ENCODE data around the gene CIDEB. TPM values are rescaled to one million over a fixed set of nuclear protein-coding genes. Genes with fewer than 3 reads are reported as not detected.

CIDEB gene
- total and polyA plus RNA-seq, 9 of the 15 experiments (the other 6 are each of a cell fraction or from before 2014, with no cell fraction given) = 0.03 to 0.35 (median 0.09) TPM; not detected in 3

DNA sequence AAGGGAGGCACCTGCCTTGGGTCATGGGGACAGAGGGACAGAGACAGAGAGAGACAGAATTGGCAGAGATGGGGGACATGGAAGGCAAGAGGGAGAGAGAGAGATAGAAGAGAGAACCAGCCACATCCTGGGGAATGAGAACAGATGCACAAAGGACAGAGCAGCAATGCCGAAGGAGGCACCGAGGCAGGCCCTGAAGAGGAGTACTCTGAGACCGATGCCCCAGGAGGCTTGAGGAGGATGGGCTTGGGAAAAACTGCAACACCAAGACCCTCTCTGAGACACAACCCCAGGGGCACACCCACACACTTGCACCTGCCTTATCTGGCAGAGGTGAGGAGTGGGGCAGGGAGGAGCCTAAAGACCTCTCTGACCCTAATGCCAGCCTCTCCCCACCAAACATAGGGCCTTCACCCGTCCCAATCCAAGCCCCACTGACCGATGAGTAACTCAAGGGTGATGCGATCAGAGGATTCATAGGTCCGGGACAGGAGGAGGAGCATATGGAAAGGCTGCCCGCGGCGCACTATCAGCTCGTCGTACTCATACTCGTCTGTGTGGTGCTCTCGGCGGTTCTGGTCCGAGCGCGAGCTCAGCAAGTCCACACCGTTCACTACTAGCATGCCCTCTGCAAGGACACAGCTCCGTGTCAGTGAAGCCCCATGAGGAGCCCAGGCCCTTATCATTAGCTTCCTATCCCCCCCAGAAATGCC, 46.4 kb downstream of the CIDEB start (continued):
- TF ChIP-seq ZNF766 (CRISPR knock-in tag; conservative IDR thresholded peaks at IDR 0.05) = no peak
- no peak for TF ChIP-seq MED1 (CRISPR knock-in tag; IDR thresholded peaks at IDR 0.05; ENCODE audit: borderline replicate concordance)
- no peak for TF ChIP-seq ZNF445 (CRISPR knock-in tag; IDR thresholded peaks at IDR 0.05; ENCODE audit: low read depth)
- TF ChIP-seq, protein P1, sequence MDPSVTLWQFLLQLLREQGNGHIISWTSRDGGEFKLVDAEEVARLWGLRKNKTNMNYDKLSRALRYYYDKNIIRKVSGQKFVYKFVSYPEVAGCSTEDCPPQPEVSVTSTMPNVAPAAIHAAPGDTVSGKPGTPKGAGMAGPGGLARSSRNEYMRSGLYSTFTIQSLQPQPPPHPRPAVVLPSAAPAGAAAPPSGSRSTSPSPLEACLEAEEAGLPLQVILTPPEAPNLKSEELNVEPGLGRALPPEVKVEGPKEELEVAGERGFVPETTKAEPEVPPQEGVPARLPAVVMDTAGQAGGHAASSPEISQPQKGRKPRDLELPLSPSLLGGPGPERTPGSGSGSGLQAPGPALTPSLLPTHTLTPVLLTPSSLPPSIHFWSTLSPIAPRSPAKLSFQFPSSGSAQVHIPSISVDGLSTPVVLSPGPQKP (CRISPR knock-in tag; IDR thresholded peaks at IDR 0.05) = no peak

- Histone ChIP-seq H3K27me3 (ENCODE audit: control insufficient read depth in 2 of 2, insufficient read depth in 2 of 2, low read length in 2 of 2) (no peaks in the 10 kb centered on the region), H3K4me2 (ENCODE audit: insufficient read depth, low read length) (no peak overlapping the region)
- WGBS (ENCODE audit: insufficient coverage, low coverage, missing lambda C conversion rate) = 66% methylated on average over 2 of the region's 4 CpGs
These were observed 47.0 kb downstream of the CIDEB start for GRCh38 chr14:24260780-24261157.

More at GRCh38 chr14:24260780-24261157, 47.0 kb downstream of the CIDEB start:
- POLR2A ChIA-PET = interaction anchor here (0.6 kb wide), 1 partner anchor 181 kb away, joined by 3 read pairs; no protein-coding TSS in a partner anchor
- H3K9me1 ChIP-seq (ENCODE audit: control insufficient read depth, insufficient read depth, low read length) = no peaks in the 10 kb centered on the region
- DNase-seq (ENCODE audit: extremely low read depth in 1 of 4, low spot score in 3 of 4) = no peak
- H3K79me2 ChIP-seq (ENCODE audit: control insufficient read depth, insufficient read depth, low read length) = no peaks in the 10 kb centered on the region
- no peaks in the 10 kb centered on the region for H3K36me3 ChIP-seq (ENCODE audit: control insufficient read depth, insufficient read depth, low read length)
- intact Hi-C loops (cut with micrococcal nuclease) (no loop called here), in situ Hi-C loops (cut with MboI) (no loop called here)
- no peak overlapping the region for H2AFZ ChIP-seq (ENCODE audit: low read depth, low read length)
- no peaks in the 10 kb centered on the region for H4K20me1 ChIP-seq (replicated peaks; ENCODE audit: control insufficient read depth, insufficient read depth, low read length)
- CTCF ChIA-PET (ENCODE audit: low intra/inter-chr PET ratio) = no interaction called here
- H3K27ac ChIP-seq (ENCODE audit: extremely low read depth, low read depth, low read length) = no peak overlapping the region
- no peak for TF ChIP-seq CCNT2 (IDR thresholded peaks at IDR 0.05; ENCODE audit: borderline replicate concordance, extremely low read depth, insufficient read length, low read depth, low read length)
- no peak for TF ChIP-seq HEY1 (CRISPR knock-in tag; IDR thresholded peaks at IDR 0.05; ENCODE audit: borderline replicate concordance)
- TF ChIP-seq GATAD2B (IDR thresholded peaks at IDR 0.05; ENCODE audit: borderline replicate concordance) = no peak
- no peak for TF ChIP-seq MED1 (CRISPR knock-in tag; IDR thresholded peaks at IDR 0.05; ENCODE audit: borderline replicate concordance)
- no peak for TF ChIP-seq SMAD2 (IDR thresholded peaks at IDR 0.05; ENCODE audit: low read depth, low read length)
- no peak for TF ChIP-seq BMI1 (IDR thresholded peaks at IDR 0.05; ENCODE audit: low read length)
- TF ChIP-seq, protein P2, sequence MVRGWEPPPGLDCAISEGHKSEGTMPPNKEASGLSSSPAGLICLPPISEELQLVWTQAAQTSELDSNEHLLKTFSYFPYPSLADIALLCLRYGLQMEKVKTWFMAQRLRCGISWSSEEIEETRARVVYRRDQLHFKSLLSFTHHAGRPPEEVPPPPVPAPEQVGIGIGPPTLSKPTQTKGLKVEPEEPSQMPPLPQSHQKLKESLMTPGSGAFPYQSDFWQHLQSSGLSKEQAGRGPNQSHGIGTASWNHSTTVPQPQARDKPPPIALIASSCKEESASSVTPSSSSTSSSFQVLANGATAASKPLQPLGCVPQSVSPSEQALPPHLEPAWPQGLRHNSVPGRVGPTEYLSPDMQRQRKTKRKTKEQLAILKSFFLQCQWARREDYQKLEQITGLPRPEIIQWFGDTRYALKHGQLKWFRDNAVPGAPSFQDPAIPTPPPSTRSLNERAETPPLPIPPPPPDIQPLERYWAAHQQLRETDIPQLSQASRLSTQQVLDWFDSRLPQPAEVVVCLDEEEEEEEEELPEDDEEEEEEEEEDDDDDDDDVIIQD (CRISPR knock-in tag; IDR thresholded peaks at IDR 0.05) = no peak
- TF ChIP-seq ZEB2 (IDR thresholded peaks at IDR 0.05) = no peak
- no peak for TF ChIP-seq GTF2E2 (tag; IDR thresholded peaks at IDR 0.05)
- TF ChIP-seq E2F5 (CRISPR knock-in tag; IDR thresholded peaks at IDR 0.05) = no peak
- no peak for ATAC-seq
- no peak for FAIRE-seq
- no peak overlapping the region for H3K4me3 ChIP-seq
- peaks cover 15 to 62% of the 10 kb centered on the region in 2 experiments; a peak in 4 of 5 replicates for H3K4me1 ChIP-seq (replicated peaks in 1 of 2; ENCODE audit: control insufficient read depth in 2 of 2, insufficient read depth in 2 of 2, low read length in 2 of 2)
- no peak overlapping the region; a peak in 1 of 4 replicates for H3K9ac ChIP-seq (ENCODE audit: insufficient read depth in 1 of 2, low read depth in 2 of 2, low read length in 2 of 2)
- no peaks in the 10 kb centered on the region for H3K9me3 ChIP-seq (replicated peaks; ENCODE audit: control insufficient read depth, insufficient read depth, low read depth, low read length)
- no TSS peak for BruUV-seq (replicated peaks)

Data from K562 (cell line).